GM08714 (cell line): ENCODE measurements around the gene IL10.

ENCODE experiments used
- H3K4me3 ChIP-seq: fragments of 200-500 bp; sonication (Bioruptor generic); 2 replicates; pipeline ENCODE4 v1.5.1; 2014; ENCODE audit warnings: mild to moderate bottlenecking, low read length, inconsistent platforms
- ZNF274 ChIP-seq: IDR thresholded peaks from 2 replicates; pipeline ENCODE4 v1.6.1; 2012; ENCODE audit warnings: mild to moderate bottlenecking, low read depth, low read length

The IL10 gene

GRCh38 chr1:206761159-206761768 lies 11.0 kb downstream of the IL10 start:
- TF ChIP-seq ZNF274: no peak
- H3K4me3 ChIP-seq: no peak overlapping the region

GRCh38 chr1:206760590-206760989 lies 11.7 kb downstream of the IL10 start:
- no peak overlapping the region for H3K4me3 ChIP-seq
- no peak for TF ChIP-seq ZNF274

GRCh38 chr1:206757524-206758266 lies 14.6 kb downstream of the IL10 start:
- TF ChIP-seq ZNF274: no peak
- H3K4me3 ChIP-seq: no peak overlapping the region

GRCh38 chr1:206754011-206754410 lies 18.3 kb downstream of the IL10 start:
- no peak overlapping the region for H3K4me3 ChIP-seq
- TF ChIP-seq ZNF274: no peak

- no peak for TF ChIP-seq ZNF274
- no peak overlapping the region for H3K4me3 ChIP-seq
These were observed 19.2 kb downstream of the IL10 start for GRCh38 chr1:206753141-206753540.

GRCh38 chr1:206752481-206752880 lies 19.8 kb downstream of the IL10 start:
- no peak for TF ChIP-seq ZNF274
- H3K4me3 ChIP-seq: no peak overlapping the region

- no peak for TF ChIP-seq ZNF274
These were observed 20.4 kb downstream of the IL10 start for GRCh38 chr1:206751891-206752290.

GRCh38 chr1:206748348-206749030 lies 23.8 kb downstream of the IL10 start:
- H3K4me3 ChIP-seq: no peak overlapping the region
- no peak for TF ChIP-seq ZNF274

More at GRCh38 chr1:206751891-206752290, 20.4 kb downstream of the IL10 start:
- no peak overlapping the region for H3K4me3 ChIP-seq

GRCh38 chr1:206745301-206745700 lies 27.0 kb downstream of the IL10 start:
- no peak for TF ChIP-seq ZNF274
- H3K4me3 ChIP-seq: no peak overlapping the region

GRCh38 chr1:206744683-206745082 lies 27.6 kb downstream of the IL10 start:
- no peak overlapping the region for H3K4me3 ChIP-seq
- TF ChIP-seq ZNF274: no peak

- no peak for TF ChIP-seq ZNF274
- H3K4me3 ChIP-seq: no peak overlapping the region
These were observed 29.4 kb downstream of the IL10 start for GRCh38 chr1:206742719-206743383.

GRCh38 chr1:206741142-206741701 lies 31.1 kb downstream of the IL10 start:
- TF ChIP-seq ZNF274: no peak

GRCh38 chr1:206739411-206740076 lies 32.8 kb downstream of the IL10 start:
- TF ChIP-seq ZNF274: no peak
- no peak overlapping the region; the same call in 1 of the 2 replicates for H3K4me3 ChIP-seq

More at GRCh38 chr1:206741142-206741701, 31.1 kb downstream of the IL10 start:
- no peak overlapping the region for H3K4me3 ChIP-seq
